ENCODE data around the gene DIS3. TPM values are rescaled to one million over a fixed set of nuclear protein-coding genes. Genes with fewer than 3 reads are reported as not detected.
A peak's percentile ranks its signal among the peaks of the same experiment; 100 is the strongest.

DIS3 gene
- total and polyA plus RNA-seq, 9 of the 15 experiments (the other 6 are each of a cell fraction or from before 2014, with no cell fraction given): 6.0 to 48.9 (median 34.2) TPM

DNA sequence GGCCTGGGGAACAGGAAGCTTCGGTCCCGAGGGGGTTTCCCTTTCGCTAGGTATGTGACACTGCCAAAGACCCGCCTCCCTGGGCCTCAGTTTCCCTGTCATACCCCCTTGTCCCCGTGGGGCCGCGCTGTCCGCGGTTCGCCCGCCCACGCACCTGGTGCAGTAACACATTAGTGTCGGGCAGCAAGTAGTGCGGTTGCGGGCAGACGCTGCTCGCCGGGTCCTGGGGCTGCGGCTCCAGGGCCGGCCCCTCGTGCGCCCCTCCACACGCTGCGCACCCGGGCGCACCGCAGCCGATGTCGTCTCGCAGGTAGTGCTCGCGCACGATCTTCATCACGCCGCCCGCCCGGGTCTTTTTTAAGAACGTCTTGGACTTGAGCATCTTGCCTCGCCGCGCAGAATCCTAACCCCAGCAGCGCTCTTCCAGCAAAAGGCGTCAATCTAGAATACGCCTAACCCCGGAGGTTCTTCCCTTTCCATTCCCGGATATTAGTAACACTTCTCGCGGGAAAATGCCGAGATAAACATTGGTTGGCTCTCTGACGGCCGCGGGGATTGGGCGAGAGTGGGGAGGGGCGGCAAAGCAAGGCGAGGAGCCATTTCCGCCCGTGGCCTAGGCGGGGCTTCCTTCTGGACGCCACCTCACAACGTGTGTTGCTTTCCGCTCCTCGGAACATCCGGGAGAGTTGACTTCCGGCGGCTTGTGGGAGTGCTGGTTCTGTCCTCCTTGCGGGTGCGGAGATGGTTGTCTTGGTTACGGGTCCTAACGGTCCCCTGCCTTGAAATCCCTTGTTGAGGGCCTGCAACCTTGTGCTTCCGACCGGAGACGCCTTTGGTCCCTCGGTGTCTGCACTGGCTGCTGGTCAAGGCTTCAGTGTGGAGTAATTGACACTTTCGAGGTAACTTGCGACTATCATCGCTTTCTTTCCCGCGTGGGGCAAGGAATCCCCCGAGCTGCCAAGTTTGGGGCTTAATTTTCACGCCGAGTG, at the start of gene DIS3, which contains the start of gene PIBF1 (continued):
- TF ChIP-seq KAT2B (IDR thresholded peaks at IDR 0.05; ENCODE audit: low read depth, low read length): no peak
- TF ChIP-seq BCOR (IDR thresholded peaks at IDR 0.05): peak; percentile 67
- no peak for TF ChIP-seq NELFE (IDR thresholded peaks at IDR 0.05; ENCODE audit: insufficient read depth, insufficient read length)
- peak in 1 of 2 experiments; percentile 75; a peak in 1 of 4 replicates for TF ChIP-seq SIN3A (IDR thresholded peaks at IDR 0.05; ENCODE audit: borderline replicate concordance in 2 of 2, control insufficient read depth in 1 of 2, low read depth in 2 of 2, low read length in 2 of 2)
- TF ChIP-seq SAP30 (IDR thresholded peaks at IDR 0.05; ENCODE audit: borderline replicate concordance, insufficient read depth, low read depth, low read length, poor library complexity, severe bottlenecking): peak; percentile 70
- no peak for TF ChIP-seq PTRF (tag; IDR thresholded peaks at IDR 0.05)
- no peak for TF ChIP-seq THRAP3 (IDR thresholded peaks at IDR 0.05; ENCODE audit: borderline replicate concordance)
- TF ChIP-seq, protein P1, sequence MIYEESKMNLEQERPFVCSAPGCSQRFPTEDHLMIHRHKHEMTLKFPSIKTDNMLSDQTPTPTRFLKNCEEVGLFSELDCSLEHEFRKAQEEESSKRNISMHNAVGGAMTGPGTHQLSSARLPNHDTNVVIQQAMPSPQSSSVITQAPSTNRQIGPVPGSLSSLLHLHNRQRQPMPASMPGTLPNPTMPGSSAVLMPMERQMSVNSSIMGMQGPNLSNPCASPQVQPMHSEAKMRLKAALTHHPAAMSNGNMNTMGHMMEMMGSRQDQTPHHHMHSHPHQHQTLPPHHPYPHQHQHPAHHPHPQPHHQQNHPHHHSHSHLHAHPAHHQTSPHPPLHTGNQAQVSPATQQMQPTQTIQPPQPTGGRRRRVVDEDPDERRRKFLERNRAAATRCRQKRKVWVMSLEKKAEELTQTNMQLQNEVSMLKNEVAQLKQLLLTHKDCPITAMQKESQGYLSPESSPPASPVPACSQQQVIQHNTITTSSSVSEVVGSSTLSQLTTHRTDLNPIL (CRISPR knock-in tag; IDR thresholded peaks at IDR 0.05): no peak
- peak; percentile 86 for TF ChIP-seq EGR1 (conservative IDR thresholded peaks at IDR 0.05)
- TF ChIP-seq ZNF830 (CRISPR knock-in tag; IDR thresholded peaks at IDR 0.05): no peak
- TF ChIP-seq RHOXF2B (CRISPR knock-in tag; conservative IDR thresholded peaks at IDR 0.05): no peak
- no peak for TF ChIP-seq ZNF445 (CRISPR knock-in tag; IDR thresholded peaks at IDR 0.05; ENCODE audit: low read depth)
- TF ChIP-seq FOXK2 (conservative IDR thresholded peaks at IDR 0.05 in 1 of 2, IDR thresholded peaks at IDR 0.05 in 1 of 2; ENCODE audit: low read depth in 2 of 2): peak; percentile 86 to 90; a peak in 3 of 4 replicates
- TF ChIP-seq, protein P2, sequence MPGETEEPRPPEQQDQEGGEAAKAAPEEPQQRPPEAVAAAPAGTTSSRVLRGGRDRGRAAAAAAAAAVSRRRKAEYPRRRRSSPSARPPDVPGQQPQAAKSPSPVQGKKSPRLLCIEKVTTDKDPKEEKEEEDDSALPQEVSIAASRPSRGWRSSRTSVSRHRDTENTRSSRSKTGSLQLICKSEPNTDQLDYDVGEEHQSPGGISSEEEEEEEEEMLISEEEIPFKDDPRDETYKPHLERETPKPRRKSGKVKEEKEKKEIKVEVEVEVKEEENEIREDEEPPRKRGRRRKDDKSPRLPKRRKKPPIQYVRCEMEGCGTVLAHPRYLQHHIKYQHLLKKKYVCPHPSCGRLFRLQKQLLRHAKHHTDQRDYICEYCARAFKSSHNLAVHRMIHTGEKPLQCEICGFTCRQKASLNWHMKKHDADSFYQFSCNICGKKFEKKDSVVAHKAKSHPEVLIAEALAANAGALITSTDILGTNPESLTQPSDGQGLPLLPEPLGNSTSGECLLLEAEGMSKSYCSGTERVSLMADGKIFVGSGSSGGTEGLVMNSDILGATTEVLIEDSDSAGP (CRISPR knock-in tag; IDR thresholded peaks at IDR 0.05): no peak
- no peak for TF ChIP-seq ZNF212 (CRISPR knock-in tag; IDR thresholded peaks at IDR 0.05)
- no peak for TF ChIP-seq EWSR1 (IDR thresholded peaks at IDR 0.05; ENCODE audit: borderline replicate concordance, low read depth, partially characterized antibody)
- no peak for TF ChIP-seq XRCC4 (IDR thresholded peaks at IDR 0.05; ENCODE audit: extremely low read depth, insufficient read depth, insufficient read length)
- TF ChIP-seq, protein P3, sequence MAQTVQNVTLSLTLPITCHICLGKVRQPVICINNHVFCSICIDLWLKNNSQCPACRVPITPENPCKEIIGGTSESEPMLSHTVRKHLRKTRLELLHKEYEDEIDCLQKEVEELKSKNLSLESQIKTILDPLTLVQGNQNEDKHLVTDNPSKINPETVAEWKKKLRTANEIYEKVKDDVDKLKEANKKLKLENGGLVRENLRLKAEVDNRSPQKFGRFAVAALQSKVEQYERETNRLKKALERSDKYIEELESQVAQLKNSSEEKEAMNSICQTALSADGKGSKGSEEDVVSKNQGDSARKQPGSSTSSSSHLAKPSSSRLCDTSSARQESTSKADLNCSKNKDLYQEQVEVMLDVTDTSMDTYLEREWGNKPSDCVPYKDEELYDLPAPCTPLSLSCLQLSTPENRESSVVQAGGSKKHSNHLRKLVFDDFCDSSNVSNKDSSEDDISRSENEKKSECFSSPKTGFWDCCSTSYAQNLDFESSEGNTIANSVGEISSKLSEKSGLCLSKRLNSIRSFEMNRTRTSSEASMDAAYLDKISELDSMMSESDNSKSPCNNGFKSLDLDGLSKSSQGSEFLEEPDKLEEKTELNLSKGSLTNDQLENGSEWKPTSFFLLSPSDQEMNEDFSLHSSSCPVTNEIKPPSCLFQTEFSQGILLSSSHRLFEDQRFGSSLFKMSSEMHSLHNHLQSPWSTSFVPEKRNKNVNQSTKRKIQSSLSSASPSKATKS (CRISPR knock-in tag; IDR thresholded peaks at IDR 0.05): no peak
- no peak for TF ChIP-seq ZSCAN32 (CRISPR knock-in tag; IDR thresholded peaks at IDR 0.05)
- TF ChIP-seq NFIX (CRISPR knock-in tag; IDR thresholded peaks at IDR 0.05; ENCODE audit: low read depth): no peak
- no peak for TF ChIP-seq CBFB (CRISPR knock-in tag; IDR thresholded peaks at IDR 0.05)
- TF ChIP-seq CREBBP (IDR thresholded peaks at IDR 0.05; ENCODE audit: low read depth, low read length): no peak
- TF ChIP-seq NEUROD1 (IDR thresholded peaks at IDR 0.05; ENCODE audit: borderline replicate concordance, low read depth, low read length, partially characterized antibody): no peak
